DMS53 (cell line): ENCODE results near the gene KCNA2.

Experiments
- DNase-seq: peaks from one replicate; lab custom pipeline; 2025; lab: John Stamatoyannopoulos, UW

Gene KCNA2

GRCh38 chr1:110628323-110629105, 22.4 kb upstream of the KCNA2 start:
- no peak for DNase-seq

GRCh38 chr1:110627764-110628163, 21.6 kb upstream of the KCNA2 start:
- no peak for DNase-seq

GRCh38 chr1:110626889-110627288, 20.7 kb upstream of the KCNA2 start:
- no peak for DNase-seq

GRCh38 chr1:110620686-110621085, 14.5 kb upstream of the KCNA2 start:
- DNase-seq = no peak

- DNase-seq = no peak
These were observed 14.1 kb upstream of the KCNA2 start for GRCh38 chr1:110620250-110620615.

GRCh38 chr1:110619412-110620249, 13.5 kb upstream of the KCNA2 start:
- peak; percentile 96 for DNase-seq

- no peak for DNase-seq
These were observed 12.5 kb upstream of the KCNA2 start for GRCh38 chr1:110618668-110619067.

- no peak for DNase-seq
These were observed 11.4 kb upstream of the KCNA2 start for GRCh38 chr1:110617589-110617988.

GRCh38 chr1:110617116-110617515, 11.0 kb upstream of the KCNA2 start:
- DNase-seq = peak; percentile 33

GRCh38 chr1:110616587-110616986, 10.4 kb upstream of the KCNA2 start:
- peak; percentile 92 for DNase-seq

GRCh38 chr1:110615548-110616130, 9.5 kb upstream of the KCNA2 start:
- peak; percentile 95 for DNase-seq

GRCh38 chr1:110612060-110612745, 6.0 kb upstream of the KCNA2 start:
- DNase-seq = peak; percentile 96

- DNase-seq = no peak
These were observed 4.6 kb upstream of the KCNA2 start for GRCh38 chr1:110610696-110611286.

GRCh38 chr1:110610084-110610483, 3.9 kb upstream of the KCNA2 start:
- DNase-seq = no peak

- no peak for DNase-seq
These were observed 2.1 kb upstream of the KCNA2 start for GRCh38 chr1:110608247-110608646.

GRCh38 chr1:110607536-110608230, 1.5 kb upstream of the KCNA2 start:
- no peak for DNase-seq

GRCh38 chr1:110606657-110607535, 738 bp upstream of the KCNA2 start:
- DNase-seq = peak; percentile 73

- no peak for DNase-seq
These were observed 712 bp downstream of the KCNA2 start for GRCh38 chr1:110605446-110605845.

GRCh38 chr1:110604586-110605148, 1.5 kb downstream of the KCNA2 start:
- no peak for DNase-seq

- no peak for DNase-seq
These were observed 3.1 kb downstream of the KCNA2 start for GRCh38 chr1:110603058-110603457.
